Right atrium auricular region (tissue), 2 donors: ENCODE results near the gene DGKZ. TPM values are rescaled to one million over a fixed set of nuclear protein-coding genes. Genes with fewer than 3 reads are reported as not detected.

Source experiments
- DNase-seq: peaks from one replicate; pipeline ENCODE4 v3.0.0-alpha.2; 2019; ENCODE audit warnings: low spot score
- H3K27ac ChIP-seq, 2 donors: fragments of 200-600 bp; sonication (generic); 1 replicate in 1 of 2; 2 replicates in 1 of 2; pipeline ENCODE4 v1.5.1; 2016 to 2019
- H3K27me3 ChIP-seq, 2 donors: fragments of 200-600 bp; sonication (generic); one replicate each; pipeline versions ENCODE4 v1.5.1 to v1.6.0; 2017 to 2019
- H3K36me3 ChIP-seq: fragments of 200-600 bp; sonication (generic); one replicate; pipeline ENCODE4 v1.5.1; 2016
- H3K4me1 ChIP-seq, 2 donors: fragments of 200-600 bp; sonication (generic); one replicate each; pipeline versions ENCODE4 v1.5.1 to v1.6.0; 2017 to 2019
- H3K4me3 ChIP-seq, 2 donors: fragments of 200-600 bp; sonication (generic); 1 replicate in 1 of 2; 2 replicates in 1 of 2; pipeline ENCODE4 v1.5.1; 2017 to 2019; ENCODE audit warnings: mild to moderate bottlenecking in 1 of 2, moderate library complexity in 1 of 2
- H3K9me3 ChIP-seq, 2 donors: fragments of 200-600 bp; sonication (generic); one replicate each; pipeline ENCODE4 v1.5.1; 2019
- CTCF ChIP-seq, 2 donors: fragments of 200-600 bp; sonication (generic); IDR thresholded peaks; one replicate each; pipeline ENCODE4 v1.5.1; 2019; ENCODE audit warnings: antibody characterized with exemption in 2 of 2
- total RNA-seq, 2 donors: library from RNA; depleted of rRNA; stranded (reverse); fragments of >200 nt; gene quantifications; one replicate each; pipeline ENCODE4 v1.1.0, GENCODE V29; 2016

DGKZ gene
- total RNA-seq, 2 donors from 2014 or later = 91.7 to 116 TPM

DNA sequence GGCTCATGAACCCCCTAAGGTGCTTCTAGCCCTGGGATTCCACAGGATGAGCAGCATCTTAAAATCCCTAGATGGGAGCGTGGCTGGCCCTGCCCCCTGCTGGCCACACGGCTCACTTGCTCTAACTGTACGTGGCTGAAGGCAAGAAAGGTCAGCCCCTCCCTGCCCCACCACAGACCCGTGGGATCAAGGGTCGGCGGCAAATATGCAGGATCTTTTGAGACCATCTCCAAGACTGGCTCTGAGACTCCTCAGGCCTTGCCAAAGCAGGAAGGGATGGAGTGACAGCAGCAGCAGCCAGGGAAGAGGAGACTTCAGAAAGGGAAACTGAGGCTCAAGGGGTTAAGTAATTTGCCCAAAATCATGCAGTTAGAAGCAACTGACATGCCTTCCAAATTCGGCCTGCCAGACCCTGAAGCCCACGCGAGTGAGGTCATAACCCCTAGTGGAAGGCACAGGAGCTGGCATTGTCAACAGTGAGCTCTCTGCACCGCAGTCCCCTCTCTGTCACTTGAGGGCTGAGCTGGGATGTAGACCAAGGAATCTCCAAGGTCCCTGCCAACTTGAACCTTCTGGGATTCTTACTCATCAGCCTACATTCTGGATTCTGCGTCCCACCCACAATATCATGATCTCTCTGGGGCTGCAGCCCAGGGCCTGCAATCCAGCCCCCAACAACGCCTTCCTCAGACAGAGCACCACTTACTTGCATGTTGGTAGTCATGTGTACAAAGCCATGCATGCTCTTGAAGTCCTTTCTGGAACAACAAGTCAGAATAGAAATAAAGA is 38.4 kb upstream of the DGKZ start:
- Histone ChIP-seq H3K4me1 (peaks cover 0 to 6% of the 10 kb centered on the region in 2 donors), H3K27ac (no peak overlapping the region), H3K36me3 (no peaks in the 10 kb centered on the region), H3K4me3 (no peak overlapping the region), H3K9me3 (no peaks in the 10 kb centered on the region), H3K27me3 (no peaks in the 10 kb centered on the region)
- peak; percentile 65 to 95 for TF ChIP-seq CTCF (IDR thresholded peaks at IDR 0.05)
- DNase-seq = peak; percentile 91

- Histone ChIP-seq H3K27me3 (no peaks in the 10 kb centered on the region), H3K4me1 (peaks cover 0 to 6% of the 10 kb centered on the region in 2 donors), H3K36me3 (no peaks in the 10 kb centered on the region), H3K9me3 (no peaks in the 10 kb centered on the region), H3K4me3 (no peak overlapping the region), H3K27ac (no peak overlapping the region)
- no peak for DNase-seq
- TF ChIP-seq CTCF (IDR thresholded peaks at IDR 0.05) = no peak
Observed at GRCh38 chr11:46309814-46310259, 37.4 kb upstream of the DGKZ start.

- H3K4me3 ChIP-seq = no peak overlapping the region
- no peaks in the 10 kb centered on the region for H3K9me3 ChIP-seq
- no peaks in the 10 kb centered on the region for H3K27me3 ChIP-seq
- DNase-seq = peak; percentile 73
- peak overlapping the region; percentile 66 to 68 for H3K27ac ChIP-seq
- H3K4me1 ChIP-seq = peaks cover 0 to 34% of the 10 kb centered on the region in 2 donors
- peak; percentile 80 to 92 for TF ChIP-seq CTCF (IDR thresholded peaks at IDR 0.05)
- peaks cover 12% of the 10 kb centered on the region for H3K36me3 ChIP-seq
Observed at GRCh38 chr11:46315033-46315738, 32.1 kb upstream of the DGKZ start.

DNA sequence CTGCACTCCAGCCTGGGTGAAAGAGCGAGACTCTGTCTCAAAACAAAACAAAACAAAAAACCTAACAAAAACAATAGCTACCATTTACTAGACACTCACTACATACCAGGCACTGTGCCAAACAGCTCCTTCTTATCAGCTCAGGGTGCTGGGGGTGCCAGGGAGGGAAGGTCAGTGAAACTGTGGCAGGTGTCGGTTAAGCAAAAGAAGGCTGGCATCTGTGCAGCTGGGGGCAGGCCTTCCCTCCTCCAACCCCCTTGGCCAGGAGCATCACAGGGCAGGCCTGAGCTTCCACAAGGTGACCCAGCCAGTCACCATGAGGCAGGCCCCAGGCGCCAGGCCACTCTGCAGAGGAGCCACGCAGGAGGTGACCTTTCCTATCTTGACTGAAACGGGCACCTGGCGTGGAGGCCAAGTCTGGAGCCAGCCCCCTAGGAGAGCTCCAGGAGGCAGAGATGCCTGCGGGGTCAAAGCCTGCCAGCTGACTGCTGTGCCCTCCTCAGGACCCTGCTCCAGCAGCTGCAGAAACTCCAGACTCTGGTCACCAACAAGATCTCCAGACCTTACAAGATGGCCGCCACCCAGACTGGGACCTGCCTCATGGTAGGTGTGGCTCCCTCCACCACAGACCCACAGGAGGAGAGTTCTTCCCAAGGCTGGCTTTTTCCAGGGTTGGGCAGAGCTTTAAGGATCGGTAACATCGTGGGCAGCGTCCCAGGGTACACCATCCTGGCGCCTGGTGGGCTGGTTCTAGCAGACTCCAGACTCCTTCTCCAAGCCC is 31.3 kb upstream of the DGKZ start:
- H3K4me1 ChIP-seq = peaks cover 0 to 34% of the 10 kb centered on the region in 2 donors
- no peak for DNase-seq
- no peak overlapping the region for H3K4me3 ChIP-seq
- peaks cover 19% of the 10 kb centered on the region for H3K36me3 ChIP-seq
- no peaks in the 10 kb centered on the region for H3K27me3 ChIP-seq
- no peak for TF ChIP-seq CTCF (IDR thresholded peaks at IDR 0.05)
- no peaks in the 10 kb centered on the region for H3K9me3 ChIP-seq
- peak overlapping the region; percentile 66 to 68 for H3K27ac ChIP-seq

- Histone ChIP-seq H3K27ac (no peak overlapping the region), H3K27me3 (no peaks in the 10 kb centered on the region), H3K4me3 (no peak overlapping the region), H3K36me3 (peaks cover 22% of the 10 kb centered on the region), H3K4me1 (peaks cover 0 to 34% of the 10 kb centered on the region in 2 donors), H3K9me3 (no peaks in the 10 kb centered on the region)
- DNase-seq = no peak
- no peak for TF ChIP-seq CTCF (IDR thresholded peaks at IDR 0.05)
Observed at GRCh38 chr11:46319074-46319453, 28.2 kb upstream of the DGKZ start.
